Dendritic cell treated with granulocyte-macrophage colony-stimulating factor and Interleukin-4, amounts not matched to agents 40 ng/mL and 50 ng/mL, for 4 days (primary cell): ENCODE data around the gene COPZ1.

Experiments used
- H3K27ac Mint-ChIP-seq: one replicate; pipeline ENCODE4 v1.8.0; 2022; ENCODE audit warnings: mild to moderate bottlenecking, mixed read lengths
- H3K27me3 Mint-ChIP-seq: one replicate; pipeline ENCODE4 v1.8.0; 2022; ENCODE audit warnings: mild to moderate bottlenecking, mixed read lengths
- H3K36me3 Mint-ChIP-seq: one replicate; pipeline ENCODE4 v1.8.0; 2022; ENCODE audit warnings: low read depth, mixed read lengths
- H3K4me1 Mint-ChIP-seq: one replicate; pipeline ENCODE4 v1.8.0; 2022; ENCODE audit warnings: low read depth, mixed read lengths
- H3K4me3 Mint-ChIP-seq: one replicate; pipeline ENCODE4 v1.8.0; 2022; ENCODE audit warnings: mild to moderate bottlenecking, moderate library complexity, mixed read lengths
- H3K9me3 Mint-ChIP-seq: one replicate; pipeline ENCODE4 v1.8.0; 2022; ENCODE audit warnings: mixed read lengths
- intact Hi-C: fragments of 100-400 bp; cut with micrococcal nuclease; formaldehyde crosslinking; loops from one replicate; pipeline ENCODE4 v1.15.0; 2022

The COPZ1 gene

DNA sequence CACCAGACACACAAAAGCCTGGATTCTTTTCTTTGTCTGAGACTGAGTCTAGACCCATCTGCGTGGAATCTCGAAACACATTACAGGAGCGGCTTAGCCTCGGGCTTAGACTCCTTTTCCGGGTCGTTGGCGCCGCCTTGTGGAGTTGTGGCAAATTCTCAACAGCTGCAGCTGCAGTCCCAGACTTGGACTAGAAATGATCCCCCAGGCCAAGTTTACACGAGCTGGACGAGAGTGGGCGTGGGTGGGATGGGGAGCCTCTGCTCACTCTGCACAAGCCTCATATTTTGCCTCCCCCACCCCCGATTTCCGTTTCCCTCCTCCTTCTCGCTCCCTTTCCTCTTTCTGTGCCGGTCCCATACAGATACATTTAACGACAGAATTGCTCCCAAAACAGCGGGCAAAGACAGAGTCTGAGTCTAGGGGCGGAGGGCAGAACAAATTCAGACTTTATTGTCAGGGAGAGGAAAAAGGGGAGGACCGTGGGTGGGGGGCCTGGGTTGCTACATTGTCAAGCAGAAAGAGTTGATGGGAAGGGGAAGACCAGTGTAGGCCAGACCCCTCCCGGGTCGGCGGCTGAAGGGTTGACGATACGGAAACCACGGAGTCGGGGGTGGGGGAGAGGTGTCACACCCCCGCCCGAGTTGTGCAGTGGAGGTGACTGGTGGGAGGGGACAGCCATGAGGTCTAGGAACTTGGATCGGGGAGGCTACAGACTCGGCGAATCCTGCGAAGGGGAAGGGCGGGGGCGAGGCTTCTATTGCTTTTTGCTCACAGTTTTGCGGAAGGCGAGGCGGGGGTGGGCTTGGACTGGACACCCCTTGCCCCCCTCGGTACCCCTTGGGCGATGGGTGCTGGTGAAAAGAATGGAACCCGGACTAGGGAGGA, 44.0 kb downstream of the COPZ1 start:
- H3K27ac Mint-ChIP-seq: peak overlapping the region; percentile 58
- peaks cover 80% of the 10 kb centered on the region for H3K4me1 Mint-ChIP-seq
- H3K27me3 Mint-ChIP-seq: no peaks in the 10 kb centered on the region
- peaks cover 52% of the 10 kb centered on the region for H3K36me3 Mint-ChIP-seq
- no peaks in the 10 kb centered on the region for H3K9me3 Mint-ChIP-seq
- H3K4me3 Mint-ChIP-seq: peak overlapping the region; percentile 18
- intact Hi-C loops: loop anchor here (2.0 to 5.0 kb wide), 3 partner anchors 32 to 74 kb away; partner anchors contain the start of gene COPZ1

- H3K9me3 Mint-ChIP-seq: no peaks in the 10 kb centered on the region
- H3K27me3 Mint-ChIP-seq: no peaks in the 10 kb centered on the region
- peaks cover 80% of the 10 kb centered on the region for H3K4me1 Mint-ChIP-seq
- intact Hi-C loops: loop anchor here (2.0 to 5.0 kb wide), 3 partner anchors 33 to 75 kb away; partner anchors contain the start of gene COPZ1
- no peak overlapping the region for H3K4me3 Mint-ChIP-seq
- H3K36me3 Mint-ChIP-seq: peaks cover 59% of the 10 kb centered on the region
- peak overlapping the region; percentile 58 for H3K27ac Mint-ChIP-seq
Observed at GRCh38 chr12:54369597-54370131, 44.7 kb downstream of the COPZ1 start.

- peaks cover 65% of the 10 kb centered on the region for H3K36me3 Mint-ChIP-seq
- H3K4me1 Mint-ChIP-seq: peaks cover 81% of the 10 kb centered on the region
- H3K27ac Mint-ChIP-seq: no peak overlapping the region
- no peaks in the 10 kb centered on the region for H3K9me3 Mint-ChIP-seq
- intact Hi-C loops: no loop called here
- H3K27me3 Mint-ChIP-seq: no peaks in the 10 kb centered on the region
- H3K4me3 Mint-ChIP-seq: no peak overlapping the region
Observed at GRCh38 chr12:54370171-54370730, 45.3 kb downstream of the COPZ1 start.

DNA sequence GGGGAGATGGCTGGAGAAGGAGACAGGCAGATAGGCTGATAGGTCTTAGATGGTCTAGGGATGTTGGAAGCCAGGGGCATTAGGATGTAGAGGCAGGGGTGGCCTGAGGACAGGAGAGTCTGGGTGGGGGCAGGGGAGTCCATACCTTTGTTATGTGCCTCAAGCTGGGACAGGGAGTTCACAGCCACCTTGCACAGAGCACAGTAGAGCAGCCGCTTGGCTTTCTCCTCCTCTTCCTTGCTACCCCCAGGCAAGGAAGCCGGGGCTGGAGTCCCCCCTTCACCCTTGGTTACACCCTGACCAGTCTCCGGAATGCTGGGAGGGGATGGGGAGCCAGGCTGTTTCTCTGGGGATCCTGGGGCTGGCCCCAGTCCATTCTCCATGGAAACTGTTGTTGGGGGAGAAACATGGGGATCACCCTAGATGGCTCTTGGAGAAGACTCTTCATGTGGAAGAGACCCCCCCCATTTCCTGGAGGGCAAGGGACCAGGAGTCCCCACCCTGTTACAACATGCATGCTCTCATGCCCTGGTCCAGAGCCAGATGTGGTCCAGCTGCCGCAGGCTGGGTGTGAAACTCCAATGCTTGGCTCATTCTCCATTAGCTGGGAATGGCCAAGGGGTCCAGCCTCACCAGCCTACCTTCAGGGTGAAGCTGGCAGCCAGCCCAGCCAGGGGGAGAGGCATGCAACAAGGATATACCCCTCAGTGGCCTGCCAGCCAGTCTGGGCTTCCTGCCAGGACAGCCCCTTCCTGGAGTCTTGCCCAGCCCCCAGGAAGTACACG, 46.6 kb downstream of the COPZ1 start:
- Mint-ChIP-seq H3K4me3 (no peak overlapping the region), H3K27me3 (no peaks in the 10 kb centered on the region), H3K4me1 (peaks cover 94% of the 10 kb centered on the region), H3K27ac (no peak overlapping the region), H3K9me3 (no peaks in the 10 kb centered on the region), H3K36me3 (peaks cover 77% of the 10 kb centered on the region)
- intact Hi-C loops: no loop called here

DNA sequence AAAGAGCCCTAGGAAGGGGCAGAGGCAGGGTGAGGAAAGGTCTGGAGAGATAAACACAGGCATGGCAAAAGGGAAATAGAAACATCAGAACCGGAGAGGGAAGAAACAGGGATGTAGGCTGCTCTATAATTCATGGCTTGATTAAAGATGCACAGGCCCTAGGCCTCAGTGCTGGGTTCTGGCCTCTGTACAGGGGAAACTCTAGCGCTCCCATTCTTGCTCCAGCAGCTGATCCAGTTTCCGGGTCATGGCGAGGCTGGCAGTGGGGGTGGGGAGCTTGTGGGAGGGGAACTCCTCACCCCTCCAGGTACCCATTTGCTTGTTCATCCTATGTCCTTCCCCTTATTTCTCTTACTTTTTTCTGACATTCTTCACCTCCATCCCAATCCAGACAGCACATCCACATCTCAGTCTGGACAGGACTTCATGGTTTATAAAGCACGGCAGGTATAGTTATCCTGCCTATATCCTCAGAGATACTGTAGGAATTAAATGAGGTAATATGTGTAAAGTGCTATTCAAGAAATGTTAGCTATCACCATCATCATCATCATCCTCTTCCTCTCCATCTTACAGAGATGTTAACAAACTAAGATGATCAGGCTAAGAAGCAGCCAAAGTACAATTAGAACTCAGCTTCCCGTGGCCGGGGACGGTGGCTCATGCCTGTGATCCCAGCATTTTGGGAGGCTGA, 47.3 kb downstream of the COPZ1 start:
- H3K27ac Mint-ChIP-seq: no peak overlapping the region
- H3K27me3 Mint-ChIP-seq: no peaks in the 10 kb centered on the region
- H3K36me3 Mint-ChIP-seq: peaks cover 85% of the 10 kb centered on the region
- no peaks in the 10 kb centered on the region for H3K9me3 Mint-ChIP-seq
- intact Hi-C loops: no loop called here
- H3K4me1 Mint-ChIP-seq: peaks cover 96% of the 10 kb centered on the region
- H3K4me3 Mint-ChIP-seq: no peak overlapping the region

DNA sequence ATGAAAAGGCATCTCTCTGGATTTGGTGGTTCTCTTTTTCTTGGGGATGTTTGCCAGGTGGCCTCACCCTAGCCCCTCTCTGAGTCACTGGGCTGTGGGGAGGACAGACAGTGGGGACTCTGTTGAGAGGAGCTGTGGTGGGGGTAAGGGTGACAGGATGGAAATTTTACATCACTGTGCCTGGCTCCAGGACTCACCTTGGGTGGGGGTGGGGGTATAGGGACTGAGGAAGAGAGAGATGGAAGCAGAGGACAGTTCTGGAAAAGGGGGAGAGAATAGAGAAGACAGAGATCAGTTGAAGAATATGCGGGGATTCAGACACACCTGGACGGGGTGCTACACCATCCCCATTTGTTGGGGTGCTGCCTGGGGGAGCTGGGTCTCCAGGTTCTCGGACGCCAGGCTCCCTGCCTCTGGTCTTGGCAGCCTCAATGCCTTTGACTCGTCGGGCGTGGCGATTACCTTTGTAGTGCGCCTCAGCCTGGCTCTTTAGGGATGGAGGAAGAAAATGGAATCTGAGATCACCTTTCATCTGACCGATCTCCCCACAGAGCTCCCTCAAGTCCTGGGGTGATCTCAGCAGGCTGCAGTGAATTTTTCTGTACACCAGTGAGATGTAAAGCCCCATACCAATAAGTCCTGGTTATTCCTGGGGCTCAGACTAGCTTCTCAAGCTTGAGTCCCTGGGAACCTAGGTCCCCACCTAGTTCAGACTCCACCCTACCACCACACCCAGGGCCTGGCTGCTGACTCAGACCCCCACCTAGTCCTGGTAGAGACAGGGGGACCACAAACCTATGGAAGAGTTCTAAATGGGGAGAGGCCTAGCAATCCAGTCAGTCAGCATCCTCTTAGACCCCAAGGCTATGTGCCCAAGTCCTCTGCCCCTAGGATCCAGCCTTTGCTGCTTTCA, 49.0 kb downstream of the COPZ1 start:
- H3K9me3 Mint-ChIP-seq: no peaks in the 10 kb centered on the region
- H3K27me3 Mint-ChIP-seq: no peaks in the 10 kb centered on the region
- H3K27ac Mint-ChIP-seq: peak overlapping the region; percentile 1
- intact Hi-C loops: no loop called here
- no peak overlapping the region for H3K4me3 Mint-ChIP-seq
- H3K4me1 Mint-ChIP-seq: peaks cover 96% of the 10 kb centered on the region
- H3K36me3 Mint-ChIP-seq: peaks cover 100% of the 10 kb centered on the region

- peaks cover 94% of the 10 kb centered on the region for H3K4me1 Mint-ChIP-seq
- H3K4me3 Mint-ChIP-seq: no peak overlapping the region
- intact Hi-C loops: no loop called here
- H3K36me3 Mint-ChIP-seq: peaks cover 100% of the 10 kb centered on the region
- no peaks in the 10 kb centered on the region for H3K9me3 Mint-ChIP-seq
- H3K27ac Mint-ChIP-seq: peak overlapping the region; percentile 18
- no peaks in the 10 kb centered on the region for H3K27me3 Mint-ChIP-seq
Observed at GRCh38 chr12:54374562-54375258, 49.8 kb downstream of the COPZ1 start.

DNA sequence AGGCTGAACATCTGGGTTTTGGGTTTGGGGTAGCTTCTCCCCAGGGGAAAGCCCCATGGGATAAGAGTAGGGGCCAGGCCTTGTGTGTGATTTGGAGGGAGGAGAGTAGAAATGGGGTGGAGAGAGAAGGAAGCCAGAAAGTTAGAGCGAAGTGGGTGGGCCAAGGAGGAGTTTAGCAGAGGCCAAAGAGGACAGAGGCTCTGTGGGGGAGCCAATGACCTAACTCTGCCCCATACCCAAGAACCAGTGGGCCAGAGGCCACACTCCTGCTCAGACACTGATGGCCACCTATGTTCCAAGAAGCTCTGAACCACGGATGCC, 50.3 kb downstream of the COPZ1 start:
- H3K4me1 Mint-ChIP-seq: peaks cover 94% of the 10 kb centered on the region
- peaks cover 100% of the 10 kb centered on the region for H3K36me3 Mint-ChIP-seq
- intact Hi-C loops: no loop called here

DNA sequence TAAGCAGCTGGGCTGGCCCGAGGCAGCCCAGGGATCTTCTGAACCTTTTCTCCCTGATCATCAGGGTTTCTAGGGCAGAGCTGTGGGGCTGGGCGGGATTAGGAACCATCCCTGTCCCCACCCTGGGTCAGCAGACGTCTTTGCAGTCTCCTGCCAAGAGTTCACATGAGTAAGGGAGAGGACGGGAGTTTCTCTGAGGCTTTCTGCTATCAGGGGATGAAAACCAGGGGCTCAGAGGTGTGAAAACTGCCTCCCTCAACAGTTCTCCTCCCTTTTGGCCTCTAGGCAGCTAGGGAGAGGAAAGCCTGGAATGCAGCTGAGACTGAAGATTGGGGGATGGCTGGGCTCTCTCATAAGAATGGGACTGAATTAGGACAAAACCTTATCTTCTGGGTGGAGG, 51.7 kb downstream of the COPZ1 start:
- Mint-ChIP-seq H3K27me3 (no peaks in the 10 kb centered on the region), H3K9me3 (no peaks in the 10 kb centered on the region), H3K4me1 (peaks cover 97% of the 10 kb centered on the region), H3K36me3 (peaks cover 100% of the 10 kb centered on the region), H3K4me3 (no peak overlapping the region), H3K27ac (peak overlapping the region; percentile 45)
- intact Hi-C loops: no loop called here

More for the DNA sequence above, 50.3 kb downstream of the COPZ1 start:
- Mint-ChIP-seq H3K27ac (peak overlapping the region; percentile 18), H3K27me3 (no peaks in the 10 kb centered on the region), H3K9me3 (no peaks in the 10 kb centered on the region), H3K4me3 (no peak overlapping the region)

DNA sequence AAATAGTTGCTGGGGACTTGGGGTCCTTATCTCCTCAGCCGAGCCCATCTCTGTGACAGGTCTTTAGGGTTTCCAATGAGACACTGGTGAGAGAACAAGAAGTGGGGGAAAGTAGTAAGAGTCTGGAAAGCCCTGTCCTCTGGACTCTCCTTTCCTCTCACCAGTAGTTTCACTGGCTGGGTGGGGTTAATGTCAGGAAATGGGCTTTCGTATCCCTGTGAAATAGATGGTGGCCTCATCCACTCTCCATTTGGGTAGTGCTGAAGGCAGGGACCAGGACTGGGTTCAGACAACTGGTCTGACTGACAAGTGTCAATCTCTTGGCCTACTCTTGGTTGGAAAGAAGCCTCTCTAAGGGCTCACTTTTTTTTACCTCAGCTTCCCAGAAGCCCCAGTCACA, 52.1 kb downstream of the COPZ1 start:
- Mint-ChIP-seq H3K27ac (peak overlapping the region; percentile 45), H3K4me1 (peaks cover 97% of the 10 kb centered on the region), H3K27me3 (no peaks in the 10 kb centered on the region), H3K9me3 (no peaks in the 10 kb centered on the region), H3K4me3 (no peak overlapping the region), H3K36me3 (peaks cover 100% of the 10 kb centered on the region)
- intact Hi-C loops: no loop called here

- peaks cover 95% of the 10 kb centered on the region for H3K36me3 Mint-ChIP-seq
- no peaks in the 10 kb centered on the region for H3K27me3 Mint-ChIP-seq
- peaks cover 93% of the 10 kb centered on the region for H3K4me1 Mint-ChIP-seq
- H3K9me3 Mint-ChIP-seq: no peaks in the 10 kb centered on the region
- H3K27ac Mint-ChIP-seq: peak overlapping the region; percentile 50
- intact Hi-C loops: no loop called here
- H3K4me3 Mint-ChIP-seq: peak overlapping the region; percentile 56
Observed at GRCh38 chr12:54377797-54378515, 53.0 kb downstream of the COPZ1 start.
